Stimulated activated CD4-positive, alpha-beta T cell treated with anti-CD3 and anti-CD28 coated beads, Interleukin-4, amount 100 ng/mL, for 24 hours (primary cell): Measurements from ENCODE around the gene ABCA7.

Experiments used
- DNase-seq: peaks from one replicate; pipeline ENCODE4 v3.0.0-alpha.2; 2020

Gene ABCA7

DNA sequence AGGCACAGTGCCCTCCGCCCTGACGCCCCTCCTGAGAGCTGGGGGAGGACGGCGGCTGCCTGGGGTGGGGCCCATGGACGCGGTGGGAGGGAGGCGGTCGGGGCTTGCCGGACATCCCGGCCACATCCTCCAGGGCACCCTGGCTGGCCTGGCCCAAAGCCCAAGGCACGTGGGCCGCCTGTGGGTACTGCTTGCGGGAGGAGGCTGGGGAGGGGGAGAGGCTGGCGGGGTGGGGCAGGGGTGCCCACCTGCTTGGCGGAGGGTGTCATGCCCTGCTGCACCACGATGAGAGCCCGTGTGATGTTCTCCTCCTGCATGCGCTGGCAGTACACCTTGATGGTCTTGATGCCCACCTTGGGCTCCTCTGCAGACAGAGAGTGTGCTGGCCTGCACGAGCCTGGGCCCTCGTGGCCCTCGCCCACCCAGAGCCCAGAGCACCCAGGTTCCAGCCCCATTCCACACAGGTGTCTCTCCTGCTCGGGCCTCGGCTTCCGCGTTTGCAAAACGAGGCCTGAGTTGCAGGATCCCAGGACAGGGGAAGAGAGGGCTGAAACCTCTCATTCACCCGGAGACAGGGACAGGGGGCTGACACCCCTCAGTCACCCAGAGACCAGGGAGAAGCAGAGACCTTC lies 51.8 kb downstream of the ABCA7 start:
- no peak for DNase-seq

DNA sequence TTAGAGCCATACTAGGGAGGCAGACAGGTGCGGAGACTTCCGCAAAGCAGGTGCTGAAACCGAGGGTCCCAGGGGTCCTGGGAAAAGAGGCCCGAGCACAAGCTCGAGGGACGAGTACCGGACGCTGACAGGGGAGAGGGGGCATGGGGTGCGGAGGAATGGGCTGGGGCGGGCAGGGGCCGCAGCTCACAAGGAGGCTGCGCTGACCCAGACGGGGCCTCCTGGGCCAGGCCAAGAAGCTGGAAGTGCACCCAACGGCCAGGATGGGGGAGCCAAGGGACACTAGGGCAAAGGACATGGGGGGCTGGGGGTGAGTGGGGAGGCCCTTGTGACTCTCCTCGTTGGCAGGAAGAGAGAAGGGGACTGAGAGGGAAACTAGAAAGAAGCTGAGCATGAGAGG lies 53.4 kb downstream of the ABCA7 start:
- no peak for DNase-seq

DNA sequence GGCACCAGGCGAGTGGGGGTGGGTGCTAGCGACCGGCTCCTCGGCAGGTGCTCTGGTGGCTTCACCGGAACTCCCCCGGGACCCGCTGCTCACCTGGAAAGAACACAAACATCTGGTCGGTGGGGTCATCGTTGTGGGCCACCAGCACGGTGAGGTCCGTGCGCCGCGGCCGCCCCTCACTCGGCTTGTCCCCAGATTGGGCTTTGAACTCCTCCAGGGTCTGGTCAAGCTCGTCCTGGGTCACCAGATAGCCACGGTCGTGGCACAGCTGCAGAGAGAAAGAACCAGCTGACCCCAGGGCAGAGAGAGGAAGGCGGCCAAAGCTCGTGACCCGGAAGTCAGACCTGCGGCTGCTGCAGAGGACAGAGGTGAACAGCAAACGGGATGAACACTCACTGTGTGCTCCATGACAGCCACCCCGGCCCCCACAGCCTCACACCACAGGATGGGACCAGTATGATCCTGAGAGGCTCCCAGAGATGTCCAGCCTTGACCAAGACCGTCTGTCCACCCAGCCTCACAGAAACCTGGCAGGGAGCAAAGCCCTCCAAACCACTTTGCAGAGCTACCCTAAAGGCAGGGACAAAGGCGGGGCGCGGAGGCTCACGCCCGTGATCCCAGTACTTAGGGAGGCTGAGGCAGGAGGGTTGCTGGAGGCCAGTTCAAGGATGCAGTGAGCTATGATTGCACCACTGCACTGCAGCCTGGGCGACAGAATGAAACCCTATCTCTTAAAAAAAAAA lies 54.1 kb downstream of the ABCA7 start:
- DNase-seq, result no peak

DNA sequence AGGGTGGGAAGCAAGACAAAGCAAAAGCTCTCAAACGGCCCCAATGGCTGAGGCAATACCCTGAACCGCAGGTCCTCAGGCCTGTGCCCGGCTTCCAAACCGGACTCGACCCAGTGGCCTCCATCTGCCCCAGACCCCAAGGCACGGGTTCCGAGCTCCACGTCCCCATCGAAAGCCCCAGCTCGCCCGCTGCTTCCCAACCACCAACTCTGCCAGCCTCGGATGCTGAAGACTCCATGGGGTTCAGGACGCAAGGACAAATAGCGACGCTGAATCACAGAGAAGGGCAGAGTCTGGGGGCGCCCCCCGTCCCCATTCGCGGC lies 54.7 kb downstream of the ABCA7 start:
- no peak for DNase-seq

DNA sequence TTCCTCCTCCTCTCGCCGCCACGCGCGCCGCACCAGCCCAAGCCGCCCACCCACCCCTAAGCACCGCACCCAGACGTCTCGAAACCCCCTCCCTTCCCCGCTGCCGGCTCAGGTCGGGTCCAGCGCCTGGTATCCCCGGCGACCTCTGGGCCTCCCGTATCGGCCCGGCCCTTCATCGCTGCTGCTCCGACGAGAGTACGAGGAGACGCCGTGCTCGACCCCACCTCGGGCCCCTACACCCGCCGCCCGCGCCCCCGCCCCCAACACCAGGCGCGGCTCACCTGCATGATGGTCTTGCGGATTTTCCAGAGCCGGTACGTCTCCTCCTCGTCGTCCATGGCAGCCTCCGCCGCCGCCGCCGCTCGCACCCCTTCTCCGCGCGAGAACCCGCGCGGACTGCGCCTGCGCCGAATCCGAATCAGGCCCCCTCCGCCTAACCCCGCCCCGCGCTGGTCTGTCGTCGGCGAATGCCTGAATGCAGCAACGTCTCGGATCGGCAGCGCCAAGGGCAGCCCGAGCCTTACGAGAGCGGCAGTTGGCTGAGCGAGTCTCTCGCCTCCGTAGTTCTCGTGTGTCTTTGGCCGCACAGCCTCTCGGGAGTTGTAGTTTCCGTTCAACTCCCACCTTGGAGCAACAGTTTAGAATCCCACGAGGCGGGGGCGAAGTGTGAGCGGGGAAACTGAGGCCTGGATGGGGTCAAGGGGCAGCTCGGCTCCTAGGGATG lies 55.2 kb downstream of the ABCA7 start, which contains the start of gene POLR2E:
Gene POLR2E, minus strand, starts transcription at position 398 of the 724 bp plus-strand sequence. Its CDS starts 60 bp downstream, at position 338.
- DNase-seq, result peak; percentile 98

DNA sequence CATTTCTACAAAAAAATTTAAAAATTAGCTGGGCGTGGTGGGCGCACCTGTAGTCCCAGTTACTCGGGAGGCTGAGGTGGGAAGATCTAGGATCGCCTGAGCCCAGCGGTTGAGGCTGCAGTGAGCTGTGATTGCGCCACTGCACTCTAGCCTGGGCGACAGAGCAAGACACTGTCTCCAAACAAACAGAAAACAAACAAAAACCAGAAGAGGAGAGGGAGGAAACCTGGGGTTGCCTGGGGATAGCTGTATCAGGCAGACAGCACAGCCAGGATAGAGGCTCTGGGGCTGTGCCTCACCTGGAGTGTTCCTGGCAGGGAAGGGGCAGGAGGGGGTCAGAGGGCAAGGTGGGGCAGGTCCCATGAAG lies 57.9 kb downstream of the ABCA7 start:
- no peak for DNase-seq

DNA sequence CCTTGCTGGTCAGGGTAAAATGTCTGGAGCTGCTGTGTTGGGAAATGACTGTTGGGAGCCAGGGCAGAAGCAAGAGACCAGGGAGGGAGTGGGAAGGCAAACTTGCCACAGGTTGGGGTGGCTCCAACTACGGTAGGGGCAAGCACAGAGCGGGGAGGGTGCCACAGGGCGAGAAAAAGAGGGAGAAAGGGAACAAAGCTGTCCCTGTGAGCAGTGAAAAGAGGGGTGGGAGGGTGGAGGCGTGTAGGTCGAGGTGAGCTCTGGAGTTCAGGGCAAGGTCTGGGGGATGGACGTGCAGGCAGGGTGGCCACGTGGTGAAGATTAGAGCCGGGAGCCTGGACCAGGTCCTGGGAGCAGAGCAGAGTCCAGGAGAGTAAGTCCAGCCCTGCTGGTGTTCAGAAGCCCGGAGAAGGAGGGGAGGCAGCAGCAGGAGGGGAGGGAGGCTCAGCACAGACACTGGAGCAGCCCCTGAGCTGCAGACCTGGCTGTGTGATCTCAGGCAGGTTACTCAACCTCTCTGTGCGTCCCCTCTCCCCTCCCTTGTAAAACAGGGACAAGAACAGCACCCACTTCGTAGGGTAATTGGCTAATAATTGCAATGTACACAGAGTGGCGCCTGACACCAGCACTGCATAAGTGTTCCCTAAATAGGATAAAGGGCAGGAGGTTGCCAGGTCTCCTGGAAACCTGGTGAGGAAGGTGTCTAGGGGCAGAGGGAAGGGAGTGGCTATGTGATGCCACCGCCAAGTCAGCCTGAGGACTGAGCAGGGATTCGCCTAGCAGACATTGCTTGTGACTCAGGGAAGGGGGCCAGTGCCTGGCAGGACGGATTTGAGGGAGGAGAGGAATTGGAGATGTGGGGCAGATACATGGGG lies 58.5 kb downstream of the ABCA7 start:
- DNase-seq, result no peak

DNA sequence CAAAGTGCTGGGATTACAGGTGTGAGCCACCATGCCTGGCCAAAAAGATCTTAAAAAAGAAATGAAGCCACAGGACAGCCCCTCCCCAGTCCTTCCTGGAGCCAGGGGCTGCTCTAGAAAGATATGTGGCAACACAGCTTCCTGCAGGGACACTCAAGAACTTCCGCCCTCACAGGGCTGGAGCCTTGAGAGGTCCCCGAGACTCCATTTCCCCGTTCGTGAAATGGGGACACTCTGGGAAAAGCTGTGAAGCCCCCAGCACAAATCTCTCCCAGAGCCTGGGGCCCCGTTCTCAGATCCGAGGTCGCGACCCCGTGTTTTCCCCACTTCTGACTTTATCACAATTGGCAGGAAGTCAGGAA lies 61.4 kb downstream of the ABCA7 start:
- DNase-seq, result no peak

DNA sequence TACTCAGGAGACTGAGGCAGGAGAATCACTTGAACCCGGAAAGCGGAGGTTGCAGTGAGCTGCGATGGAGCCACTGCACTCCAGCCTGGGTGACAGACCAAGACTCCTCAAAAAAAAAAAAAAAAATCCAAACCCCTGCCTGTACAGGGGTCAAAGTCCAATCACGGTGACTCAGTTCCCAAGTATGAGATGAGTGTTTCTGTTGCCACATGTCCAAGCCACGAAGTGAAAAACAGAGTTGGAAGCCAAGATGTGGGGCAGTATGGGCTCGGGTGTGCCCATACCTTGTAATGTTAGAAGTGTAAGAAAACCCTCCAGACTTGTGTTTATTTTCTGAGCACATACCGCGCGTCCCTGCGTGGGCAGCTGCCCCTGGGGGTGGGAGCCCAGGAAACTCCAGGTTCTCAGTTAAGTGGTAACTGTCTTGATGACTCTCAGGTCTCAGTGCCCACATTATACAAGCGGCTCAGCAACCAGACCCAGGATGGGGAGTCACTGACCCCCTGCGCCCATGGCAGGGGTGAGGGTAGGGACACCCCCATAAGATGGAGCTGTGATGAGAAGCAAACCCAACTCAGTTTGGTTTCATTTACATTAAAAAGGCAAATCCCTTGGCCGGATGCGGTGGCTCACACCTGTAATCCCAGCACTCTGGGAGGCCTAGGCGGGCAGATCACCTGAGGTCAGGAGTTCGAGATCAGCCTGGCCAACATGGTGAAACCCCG lies 62.7 kb downstream of the ABCA7 start:
- DNase-seq, result peak; percentile 76

DNA sequence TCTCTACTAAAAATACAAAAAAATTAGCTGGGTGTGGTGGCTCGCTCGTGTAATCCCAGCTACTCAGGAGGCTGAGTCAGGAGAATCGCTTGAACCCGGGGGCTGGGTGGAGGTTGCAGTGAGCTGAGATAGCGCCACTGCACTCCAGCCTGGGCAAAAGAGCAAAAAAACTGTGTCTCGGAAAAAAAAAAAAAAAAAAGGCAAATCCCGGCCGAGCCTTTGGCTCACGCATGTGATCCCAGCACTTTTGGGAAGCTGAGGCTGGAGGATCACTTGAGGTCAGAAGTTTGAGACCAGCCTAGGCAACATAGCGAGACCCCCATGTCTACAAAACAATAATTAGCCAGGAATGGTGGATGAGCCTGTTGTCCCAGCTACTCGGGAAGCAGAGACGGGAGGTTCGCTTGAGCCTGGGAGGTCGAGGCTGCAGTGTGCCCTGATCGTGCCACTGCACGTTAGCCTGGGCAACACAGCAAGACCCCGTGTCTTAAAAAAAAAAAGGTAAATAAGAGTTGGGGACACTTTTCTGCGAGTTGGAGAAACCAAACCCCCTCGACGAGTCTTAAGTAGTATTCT lies 63.3 kb downstream of the ABCA7 start:
- no peak for DNase-seq

DNA sequence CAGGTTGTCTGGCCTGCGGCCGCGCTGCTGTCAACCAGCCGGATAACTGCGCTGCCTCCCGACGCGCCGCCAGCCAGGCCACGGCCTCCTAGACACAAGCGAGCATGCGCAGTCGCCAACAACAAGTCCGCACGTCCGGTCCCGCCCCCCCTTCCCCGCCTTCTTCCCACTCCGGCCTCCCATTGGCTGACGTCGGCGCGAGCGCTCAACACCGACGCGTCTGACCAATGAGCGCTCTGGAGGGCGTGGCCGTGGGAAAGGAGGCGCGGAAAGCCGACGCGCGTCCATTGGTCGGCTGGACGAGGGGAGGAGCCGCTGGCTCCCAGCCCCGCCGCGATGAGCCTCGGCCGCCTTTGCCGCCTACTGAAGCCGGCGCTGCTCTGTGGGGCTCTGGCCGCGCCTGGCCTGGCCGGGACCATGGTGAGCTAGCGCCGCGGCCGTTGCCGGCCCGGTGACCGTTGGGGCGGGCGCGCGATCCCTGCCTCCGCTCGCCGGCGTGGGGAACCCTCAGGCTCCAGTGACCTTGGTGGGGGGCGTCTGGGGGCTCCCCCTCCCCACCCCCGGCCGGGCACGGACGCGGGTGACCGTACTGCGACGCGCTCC lies 63.9 kb downstream of the ABCA7 start, which contains the start of gene GPX4:
Gene GPX4, plus strand, starts transcription at position 287 of the 603 bp plus-strand sequence. Its CDS starts 50 bp downstream, at position 337.
- peak; percentile 98 for DNase-seq

DNA sequence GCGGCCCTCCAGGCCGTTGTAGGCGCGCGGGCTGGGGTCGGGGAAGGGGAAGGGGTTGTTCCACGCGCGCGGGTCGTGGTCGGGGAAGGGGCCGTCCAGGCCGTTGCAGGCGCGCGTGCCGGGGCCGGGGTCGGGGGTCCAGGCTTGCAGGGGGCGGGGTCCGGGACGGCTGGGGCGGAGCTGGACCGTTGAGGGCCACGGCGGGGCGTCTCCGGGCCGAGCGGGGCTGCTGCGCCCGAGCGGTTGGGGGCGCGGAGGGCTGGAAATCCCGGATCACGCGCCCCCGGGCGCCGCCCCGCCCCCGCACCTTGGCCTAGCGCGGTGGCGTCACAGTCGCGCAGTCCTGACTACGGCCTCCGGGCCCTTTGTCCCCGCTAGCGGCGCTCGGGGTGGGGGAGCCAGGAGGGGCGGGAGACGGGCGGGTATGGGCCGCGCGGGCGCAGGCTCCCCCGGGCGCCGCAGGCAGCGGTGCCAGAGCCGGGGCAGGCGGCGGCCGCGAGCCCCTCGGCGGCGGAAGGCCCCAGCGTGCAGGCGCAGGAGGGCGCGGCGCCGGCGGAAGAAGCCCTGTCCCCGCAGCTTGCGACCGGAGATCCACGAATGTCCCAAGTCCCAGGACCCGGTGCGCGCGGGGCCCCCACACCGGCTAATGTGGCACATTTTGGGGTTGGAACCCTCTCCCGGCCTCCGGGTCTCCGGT lies 64.6 kb downstream of the ABCA7 start:
- peak; percentile 74 for DNase-seq

DNA sequence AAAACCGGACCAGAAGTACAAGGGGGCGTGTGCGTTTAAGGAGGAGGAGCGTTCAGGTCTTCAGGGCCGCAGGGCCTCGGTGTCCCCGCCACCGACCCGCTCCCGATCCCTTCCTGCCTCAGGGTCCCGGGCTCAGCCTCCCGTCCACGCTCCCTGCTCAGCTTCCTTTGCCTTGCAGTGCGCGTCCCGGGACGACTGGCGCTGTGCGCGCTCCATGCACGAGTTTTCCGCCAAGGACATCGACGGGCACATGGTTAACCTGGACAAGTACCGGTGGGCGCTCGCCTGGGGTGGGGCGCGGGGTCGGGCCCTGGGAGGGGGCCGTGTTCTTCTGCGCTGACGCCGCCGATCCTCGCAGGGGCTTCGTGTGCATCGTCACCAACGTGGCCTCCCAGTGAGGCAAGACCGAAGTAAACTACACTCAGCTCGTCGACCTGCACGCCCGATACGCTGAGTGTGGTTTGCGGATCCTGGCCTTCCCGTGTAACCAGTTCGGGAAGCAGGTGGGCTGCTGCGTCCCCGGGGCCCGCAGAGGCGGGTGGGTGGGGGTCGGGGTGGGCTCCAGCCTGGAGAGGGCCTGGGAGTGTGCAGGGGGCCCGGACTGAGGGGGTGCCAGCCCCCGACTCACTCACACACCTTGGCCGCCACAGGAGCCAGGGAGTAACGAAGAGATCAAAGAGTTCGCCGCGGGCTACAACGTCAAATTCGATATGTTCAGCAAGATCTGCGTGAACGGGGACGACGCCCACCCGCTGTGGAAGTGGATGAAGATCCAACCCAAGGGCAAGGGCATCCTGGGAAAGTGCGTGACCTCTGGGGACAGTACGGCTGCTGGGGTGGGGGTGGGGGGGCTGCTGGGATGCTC lies 65.3 kb downstream of the ABCA7 start:
- DNase-seq, result no peak

DNA sequence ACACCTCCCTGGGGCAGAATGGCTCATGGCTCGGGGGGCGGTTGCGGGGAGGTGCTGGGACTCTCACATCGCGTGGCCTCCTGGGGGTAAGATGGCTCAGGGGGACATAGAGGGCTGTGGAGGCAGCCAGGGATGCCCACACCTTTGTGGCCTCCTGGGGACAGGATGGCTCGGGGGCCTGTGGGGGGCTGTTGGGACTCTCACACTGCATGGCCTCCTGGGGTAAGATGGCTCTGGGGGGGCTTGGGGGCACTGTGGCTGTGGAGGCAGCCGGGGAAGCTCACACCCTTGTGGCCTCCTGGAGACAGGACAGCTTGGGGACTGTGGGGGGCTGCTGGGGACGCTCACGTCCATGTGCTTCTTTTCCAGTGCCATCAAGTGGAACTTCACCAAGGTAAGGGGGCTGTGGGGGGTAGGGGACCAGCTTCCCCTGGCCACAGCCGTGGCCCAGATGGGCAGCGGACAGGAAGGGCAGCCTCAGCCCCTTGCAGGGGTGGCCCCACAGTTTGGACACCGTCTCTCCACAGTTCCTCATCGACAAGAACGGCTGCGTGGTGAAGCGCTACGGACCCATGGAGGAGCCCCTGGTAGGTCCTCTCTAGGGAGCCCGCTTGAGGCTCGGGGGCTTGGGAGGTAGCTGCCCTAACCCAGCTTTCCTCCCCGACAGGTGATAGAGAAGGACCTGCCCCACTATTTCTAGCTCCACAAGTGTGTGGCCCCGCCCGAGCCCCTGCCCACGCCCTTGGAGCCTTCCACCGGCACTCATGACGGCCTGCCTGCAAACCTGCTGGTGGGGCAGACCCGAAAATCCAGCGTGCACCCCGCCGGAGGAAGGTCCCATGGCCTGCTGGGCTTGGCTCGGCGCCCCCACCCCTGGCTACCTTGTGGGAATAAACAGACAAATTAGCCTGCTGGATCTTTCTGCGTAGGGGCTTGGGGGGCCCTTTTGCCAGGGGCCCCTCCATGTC lies 66.2 kb downstream of the ABCA7 start:
- DNase-seq, result no peak

DNA sequence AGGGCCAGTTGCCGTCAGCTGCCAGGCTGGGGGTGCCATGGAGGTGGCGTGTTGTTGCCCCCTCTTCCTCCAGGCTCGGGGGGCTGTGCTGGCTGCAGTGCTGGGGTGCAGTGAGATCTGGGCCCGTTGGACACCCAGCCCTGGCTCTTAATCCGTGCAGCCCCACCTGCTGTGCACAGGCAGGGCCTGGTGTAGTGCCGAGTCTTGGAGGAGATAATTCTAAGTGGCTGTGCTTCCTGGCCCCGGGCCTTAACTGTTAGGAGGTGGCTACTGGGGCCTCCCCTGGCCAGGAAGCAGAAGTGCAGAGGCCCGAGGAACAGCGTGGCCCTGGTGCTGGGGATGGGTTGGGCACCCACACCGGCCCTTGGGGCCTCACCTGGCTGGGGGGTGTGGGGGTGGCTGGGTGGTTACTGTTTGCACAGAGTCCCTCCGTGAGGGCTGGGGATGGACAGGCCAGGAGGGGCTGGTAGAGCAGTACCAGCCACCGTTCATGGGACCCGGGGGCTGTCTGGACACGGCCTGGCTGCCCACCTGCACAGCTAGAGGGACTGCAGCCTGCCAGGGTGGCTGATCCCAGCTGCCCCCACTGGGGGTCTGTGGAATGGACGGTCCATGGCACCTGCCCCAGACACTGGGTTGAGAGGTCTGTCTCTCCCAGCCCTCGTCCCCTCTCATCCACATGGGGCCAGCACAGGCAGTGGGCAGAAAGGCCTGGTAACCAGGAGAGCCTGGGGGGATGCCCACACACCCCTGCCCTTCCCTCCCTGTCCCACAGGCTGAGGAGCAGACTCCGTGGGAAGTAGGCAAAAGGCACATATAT lies 67.1 kb downstream of the ABCA7 start:
- DNase-seq, result no peak

DNA sequence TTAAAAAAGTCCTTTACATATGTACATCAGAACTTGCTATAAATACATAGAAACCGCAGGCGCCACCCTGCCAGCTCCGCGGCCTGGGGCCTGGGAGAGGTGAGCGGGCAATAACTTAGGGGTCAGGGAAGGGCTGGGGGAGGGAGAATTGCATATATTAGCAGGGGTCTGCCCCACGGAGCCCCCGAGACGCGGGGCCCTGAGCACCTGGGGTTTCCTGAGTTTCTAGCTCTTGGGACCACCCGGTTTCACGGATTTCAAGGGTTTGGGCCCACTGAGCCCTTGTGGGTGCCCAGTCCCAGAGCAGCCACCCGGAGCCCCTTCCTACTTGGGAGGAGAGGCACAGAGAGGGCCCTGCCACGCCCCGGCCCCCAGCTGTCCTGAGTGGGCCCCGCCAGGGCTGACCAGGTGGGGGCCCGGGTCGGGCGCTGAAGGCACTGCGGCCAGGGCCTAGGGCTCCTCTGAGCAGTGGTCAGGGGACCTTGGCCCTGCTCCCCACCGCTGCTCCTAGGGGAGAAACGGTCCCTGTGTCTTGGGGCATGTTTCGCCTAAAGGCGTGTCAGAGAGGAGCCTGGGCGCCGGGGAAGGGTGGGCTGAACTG lies 67.9 kb downstream of the ABCA7 start:
- DNase-seq, result no peak

DNA sequence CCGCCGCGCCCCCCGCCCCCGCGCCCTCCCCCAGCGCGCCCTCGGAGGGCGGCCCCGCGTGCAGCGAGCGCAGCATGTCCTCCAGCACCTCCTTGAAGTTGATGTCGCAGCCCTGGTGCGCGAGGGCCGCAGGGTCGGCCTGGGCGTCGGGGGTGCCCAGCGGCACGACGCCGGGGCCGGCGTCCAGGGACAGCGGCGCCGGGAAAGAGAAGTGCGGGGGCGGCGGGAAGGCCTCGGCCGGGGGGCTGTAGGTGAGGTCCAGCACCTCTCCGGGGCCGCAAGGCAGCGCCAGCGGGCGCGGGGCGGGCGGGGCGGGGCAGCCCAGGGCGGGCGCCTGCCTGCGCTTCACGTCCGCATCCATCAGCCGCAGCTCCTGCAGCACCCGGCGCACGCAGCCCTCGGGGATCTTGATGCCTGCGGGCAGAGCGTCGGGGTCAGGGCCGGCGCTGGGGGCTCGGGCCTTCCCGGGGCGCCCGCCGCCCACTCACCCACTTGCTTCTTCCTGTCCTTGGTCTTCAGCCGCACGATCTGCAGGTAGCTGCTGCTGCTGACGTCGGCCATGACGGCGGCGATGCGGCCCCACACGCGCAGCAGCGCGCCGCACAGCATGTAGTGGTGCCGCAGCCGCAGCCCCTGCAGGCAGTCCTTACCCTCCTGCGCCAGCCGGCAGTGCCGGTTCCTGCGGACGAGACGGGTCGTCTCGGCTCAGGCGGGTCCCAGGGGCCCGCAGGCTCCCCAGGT lies 68.6 kb downstream of the ABCA7 start:
- DNase-seq, result no peak
